Epithelial cell of proximal tubule (primary cell): ENCODE data around the gene ANKRD16. TPM values are rescaled to one million over a fixed set of nuclear protein-coding genes. Genes with fewer than 3 reads are reported as not detected.

ENCODE experiments used
- DNase-seq: peaks from one replicate; pipeline ENCODE4 v3.0.0-alpha.2; 2011; ENCODE audit warnings: low read depth
- H3K4me3 ChIP-seq: 2 replicates; pipeline ENCODE4 v1.5.1; 2011; ENCODE audit warnings: low read depth, mild to moderate bottlenecking, low read length
- total RNA-seq: library from RNA; depleted of rRNA; stranded (reverse); fragments of >200 nt; gene quantifications from 2 replicates; pipeline ENCODE4 v1.2.3, GENCODE V29; 2015
- TF ChIP-seq, protein P1 (sequence below): conservative IDR thresholded peaks from 2 replicates; pipeline ENCODE4 v1.5.1; 2012; ENCODE audit warnings: low read depth, mild to moderate bottlenecking, low read length

The ANKRD16 gene
- total RNA-seq, 1 donor from 2014 or later: 3.7 TPM

DNA sequence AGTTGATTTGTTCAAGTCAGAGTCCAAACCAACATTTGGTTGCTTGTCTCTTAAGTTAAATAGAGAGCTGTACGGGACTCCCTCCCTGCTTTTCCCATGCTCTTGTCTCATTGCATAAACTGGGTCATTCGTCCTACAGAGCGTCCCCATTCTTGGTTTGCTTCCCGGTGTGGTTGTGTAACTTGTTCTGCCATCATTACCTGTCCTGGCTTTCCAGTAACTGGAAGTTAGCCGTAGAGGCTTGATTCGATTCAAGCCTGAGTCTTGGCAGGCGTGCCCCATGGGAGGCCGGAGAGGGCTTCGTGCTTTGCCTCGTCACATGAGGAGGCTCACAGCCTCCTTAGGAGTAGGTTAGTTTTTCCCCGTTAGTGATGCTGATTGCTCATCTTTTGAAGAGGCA lies 40.6 kb upstream of the ANKRD16 start:
- DNase-seq: no peak

DNA sequence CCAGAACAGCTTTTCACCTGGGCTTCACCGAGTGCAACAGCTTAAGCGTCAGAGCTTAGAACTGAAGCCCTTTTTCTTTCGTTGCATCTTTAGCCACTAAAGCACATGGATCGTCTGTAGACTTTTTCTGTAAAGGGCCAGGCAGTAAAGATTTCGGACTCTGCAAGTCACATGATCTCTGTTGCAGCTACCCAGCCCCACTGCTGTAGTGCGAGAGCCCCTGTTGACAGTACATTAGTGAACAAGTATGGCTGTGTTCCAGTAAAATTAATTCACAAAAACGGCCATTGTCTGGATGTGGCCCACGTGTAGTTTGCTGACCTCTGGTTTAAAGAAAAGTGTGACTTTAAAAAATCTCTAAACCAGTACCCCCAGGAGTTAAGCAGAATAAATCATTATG lies 39.7 kb upstream of the ANKRD16 start:
- no peak overlapping the region for H3K4me3 ChIP-seq
- TF ChIP-seq, protein P1, sequence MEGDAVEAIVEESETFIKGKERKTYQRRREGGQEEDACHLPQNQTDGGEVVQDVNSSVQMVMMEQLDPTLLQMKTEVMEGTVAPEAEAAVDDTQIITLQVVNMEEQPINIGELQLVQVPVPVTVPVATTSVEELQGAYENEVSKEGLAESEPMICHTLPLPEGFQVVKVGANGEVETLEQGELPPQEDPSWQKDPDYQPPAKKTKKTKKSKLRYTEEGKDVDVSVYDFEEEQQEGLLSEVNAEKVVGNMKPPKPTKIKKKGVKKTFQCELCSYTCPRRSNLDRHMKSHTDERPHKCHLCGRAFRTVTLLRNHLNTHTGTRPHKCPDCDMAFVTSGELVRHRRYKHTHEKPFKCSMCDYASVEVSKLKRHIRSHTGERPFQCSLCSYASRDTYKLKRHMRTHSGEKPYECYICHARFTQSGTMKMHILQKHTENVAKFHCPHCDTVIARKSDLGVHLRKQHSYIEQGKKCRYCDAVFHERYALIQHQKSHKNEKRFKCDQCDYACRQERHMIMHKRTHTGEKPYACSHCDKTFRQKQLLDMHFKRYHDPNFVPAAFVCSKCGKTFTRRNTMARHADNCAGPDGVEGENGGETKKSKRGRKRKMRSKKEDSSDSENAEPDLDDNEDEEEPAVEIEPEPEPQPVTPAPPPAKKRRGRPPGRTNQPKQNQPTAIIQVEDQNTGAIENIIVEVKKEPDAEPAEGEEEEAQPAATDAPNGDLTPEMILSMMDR: no peak
- DNase-seq: no peak

More for the DNA sequence above, 40.6 kb upstream of the ANKRD16 start:
- TF ChIP-seq, protein P1: no peak
- H3K4me3 ChIP-seq: no peak overlapping the region

DNA sequence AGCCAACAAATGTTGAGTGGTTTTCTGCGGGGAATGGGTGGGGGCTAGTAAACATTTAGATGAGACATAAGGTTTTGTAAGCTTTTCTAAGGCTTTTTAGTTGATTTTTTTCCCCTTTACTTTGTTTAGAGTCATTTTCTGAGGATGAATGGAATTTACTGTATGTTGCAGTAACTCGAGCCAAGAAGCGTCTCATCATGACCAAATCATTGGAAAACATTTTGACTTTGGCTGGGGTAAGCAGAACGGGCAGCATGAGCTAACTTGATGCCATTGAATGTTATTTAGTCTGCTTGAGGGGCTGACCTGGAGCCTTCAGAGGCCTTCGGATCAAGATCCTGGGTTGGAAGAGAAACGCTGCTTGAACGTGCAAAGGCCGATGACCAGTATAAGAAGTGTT lies 37.6 kb upstream of the ANKRD16 start:
- TF ChIP-seq, protein P1: no peak

DNA sequence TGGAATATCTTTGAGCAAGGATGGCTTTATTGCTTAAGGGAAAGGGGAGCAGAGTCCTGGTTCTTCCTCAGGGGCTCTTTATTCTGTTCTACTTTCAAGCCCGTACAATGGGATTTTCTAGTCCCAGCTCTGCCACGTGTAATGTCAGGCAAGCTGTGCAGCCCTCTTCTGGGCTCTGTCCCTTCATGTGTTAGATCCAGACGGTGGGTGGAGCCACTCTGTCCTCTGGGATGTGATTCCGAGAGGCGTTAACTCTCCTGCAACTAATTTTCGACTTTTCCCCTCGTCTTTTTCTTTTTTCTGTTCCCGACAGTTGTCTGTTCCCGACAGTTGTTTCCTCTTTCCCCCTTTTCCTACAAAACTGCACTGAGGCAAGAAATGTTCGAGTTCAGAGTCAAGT lies 35.2 kb upstream of the ANKRD16 start:
- DNase-seq: no peak
- H3K4me3 ChIP-seq: no peak overlapping the region
- TF ChIP-seq, protein P1: no peak

More for the DNA sequence above, 37.6 kb upstream of the ANKRD16 start:
- no peak for DNase-seq
- H3K4me3 ChIP-seq: no peak overlapping the region

DNA sequence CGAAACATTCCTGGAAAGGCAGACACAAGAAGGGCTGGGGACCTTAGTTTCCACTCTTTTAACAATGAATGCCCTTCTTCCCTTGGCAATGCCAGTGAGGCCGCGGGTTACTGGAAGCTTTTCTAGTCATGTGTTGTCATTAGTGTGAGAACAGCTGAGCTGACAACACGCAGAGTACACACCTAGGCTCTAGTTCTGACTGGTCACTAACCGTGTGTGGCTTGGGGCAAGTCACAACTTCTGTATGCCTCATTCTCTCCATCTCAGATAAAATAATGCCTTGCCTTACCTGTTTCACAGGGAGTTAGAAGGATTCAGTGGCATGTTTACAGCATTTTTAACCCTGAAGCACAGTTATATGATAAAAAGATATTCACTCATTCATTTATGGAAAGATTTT lies 32.1 kb upstream of the ANKRD16 start:
- DNase-seq: no peak
- no peak overlapping the region for H3K4me3 ChIP-seq
- TF ChIP-seq, protein P1: no peak

DNA sequence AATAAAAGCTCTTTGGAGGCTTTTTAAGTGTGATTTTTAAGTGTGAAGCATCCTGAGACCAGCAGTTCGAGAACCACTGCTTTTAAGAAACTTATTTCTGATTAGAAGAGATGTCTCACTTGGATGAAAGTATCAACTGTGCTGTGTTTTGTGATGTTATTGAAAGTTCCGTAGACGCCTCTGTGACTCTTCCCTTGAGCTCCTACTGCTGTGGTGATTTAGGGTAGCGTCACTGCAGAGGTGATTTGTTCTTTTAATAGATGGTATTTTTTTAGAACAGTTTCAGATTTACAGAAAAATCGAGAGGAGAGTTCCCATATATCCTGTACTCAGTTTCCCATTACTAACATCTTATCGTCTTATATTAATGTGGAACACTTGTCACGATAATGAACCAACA lies 29.9 kb upstream of the ANKRD16 start:
- TF ChIP-seq, protein P1: no peak
- H3K4me3 ChIP-seq: no peak overlapping the region
- no peak for DNase-seq

DNA sequence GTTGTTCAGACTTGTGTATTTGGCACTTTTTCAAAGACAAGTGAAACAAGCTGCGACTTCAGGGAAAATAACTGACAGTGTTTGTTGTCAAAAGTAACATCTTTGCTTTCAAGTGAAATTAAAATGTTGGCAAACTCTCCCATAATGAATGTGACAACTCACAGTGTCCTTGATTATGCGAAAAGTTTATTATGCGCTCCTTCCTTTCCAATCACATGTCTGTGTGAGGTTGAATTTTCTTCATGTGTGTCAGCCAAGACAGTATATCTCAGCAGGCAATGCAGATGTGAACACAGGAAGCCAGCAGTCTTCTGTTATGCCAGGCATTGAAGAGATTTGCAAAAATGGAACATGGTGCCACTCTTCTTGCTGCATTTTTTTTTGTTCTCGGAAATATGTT lies 29.1 kb upstream of the ANKRD16 start:
- DNase-seq: no peak
- no peak overlapping the region for H3K4me3 ChIP-seq
- TF ChIP-seq, protein P1: no peak
